Measurements from ENCODE around the gene ZNF532. TPM values are rescaled to one million over a fixed set of nuclear protein-coding genes. Genes with fewer than 3 reads are reported as not detected.
A peak's percentile ranks its signal among the peaks of the same experiment; 100 is the strongest.

ZNF532 gene, protein sequence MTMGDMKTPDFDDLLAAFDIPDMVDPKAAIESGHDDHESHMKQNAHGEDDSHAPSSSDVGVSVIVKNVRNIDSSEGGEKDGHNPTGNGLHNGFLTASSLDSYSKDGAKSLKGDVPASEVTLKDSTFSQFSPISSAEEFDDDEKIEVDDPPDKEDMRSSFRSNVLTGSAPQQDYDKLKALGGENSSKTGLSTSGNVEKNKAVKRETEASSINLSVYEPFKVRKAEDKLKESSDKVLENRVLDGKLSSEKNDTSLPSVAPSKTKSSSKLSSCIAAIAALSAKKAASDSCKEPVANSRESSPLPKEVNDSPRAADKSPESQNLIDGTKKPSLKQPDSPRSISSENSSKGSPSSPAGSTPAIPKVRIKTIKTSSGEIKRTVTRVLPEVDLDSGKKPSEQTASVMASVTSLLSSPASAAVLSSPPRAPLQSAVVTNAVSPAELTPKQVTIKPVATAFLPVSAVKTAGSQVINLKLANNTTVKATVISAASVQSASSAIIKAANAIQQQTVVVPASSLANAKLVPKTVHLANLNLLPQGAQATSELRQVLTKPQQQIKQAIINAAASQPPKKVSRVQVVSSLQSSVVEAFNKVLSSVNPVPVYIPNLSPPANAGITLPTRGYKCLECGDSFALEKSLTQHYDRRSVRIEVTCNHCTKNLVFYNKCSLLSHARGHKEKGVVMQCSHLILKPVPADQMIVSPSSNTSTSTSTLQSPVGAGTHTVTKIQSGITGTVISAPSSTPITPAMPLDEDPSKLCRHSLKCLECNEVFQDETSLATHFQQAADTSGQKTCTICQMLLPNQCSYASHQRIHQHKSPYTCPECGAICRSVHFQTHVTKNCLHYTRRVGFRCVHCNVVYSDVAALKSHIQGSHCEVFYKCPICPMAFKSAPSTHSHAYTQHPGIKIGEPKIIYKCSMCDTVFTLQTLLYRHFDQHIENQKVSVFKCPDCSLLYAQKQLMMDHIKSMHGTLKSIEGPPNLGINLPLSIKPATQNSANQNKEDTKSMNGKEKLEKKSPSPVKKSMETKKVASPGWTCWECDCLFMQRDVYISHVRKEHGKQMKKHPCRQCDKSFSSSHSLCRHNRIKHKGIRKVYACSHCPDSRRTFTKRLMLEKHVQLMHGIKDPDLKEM (N-terminal part only)
- total RNA-seq (10 to 100 TPM; 50.7 to 84.4 (median 70.9) TPM), polyA plus RNA-seq (10 to 100 TPM; 16.0 to 25.5 TPM)
- long read RNA-seq, donor 1, partial matches to known transcripts: 6 of 13 reads
- long read RNA-seq, donor 1, other reads (novel, unspliced or antisense): 7 of 13 reads
- long read RNA-seq, donor 2, full-length matches to known transcripts: 1 of 44 reads
- long read RNA-seq, donor 2, partial matches to known transcripts: 18 of 44 reads
- long read RNA-seq, donor 2, other reads (novel, unspliced or antisense): 25 of 44 reads
- long read RNA-seq, donor 3, partial matches to known transcripts: 13 of 21 reads
- long read RNA-seq, donor 3, other reads (novel, unspliced or antisense): 8 of 21 reads

DNA sequence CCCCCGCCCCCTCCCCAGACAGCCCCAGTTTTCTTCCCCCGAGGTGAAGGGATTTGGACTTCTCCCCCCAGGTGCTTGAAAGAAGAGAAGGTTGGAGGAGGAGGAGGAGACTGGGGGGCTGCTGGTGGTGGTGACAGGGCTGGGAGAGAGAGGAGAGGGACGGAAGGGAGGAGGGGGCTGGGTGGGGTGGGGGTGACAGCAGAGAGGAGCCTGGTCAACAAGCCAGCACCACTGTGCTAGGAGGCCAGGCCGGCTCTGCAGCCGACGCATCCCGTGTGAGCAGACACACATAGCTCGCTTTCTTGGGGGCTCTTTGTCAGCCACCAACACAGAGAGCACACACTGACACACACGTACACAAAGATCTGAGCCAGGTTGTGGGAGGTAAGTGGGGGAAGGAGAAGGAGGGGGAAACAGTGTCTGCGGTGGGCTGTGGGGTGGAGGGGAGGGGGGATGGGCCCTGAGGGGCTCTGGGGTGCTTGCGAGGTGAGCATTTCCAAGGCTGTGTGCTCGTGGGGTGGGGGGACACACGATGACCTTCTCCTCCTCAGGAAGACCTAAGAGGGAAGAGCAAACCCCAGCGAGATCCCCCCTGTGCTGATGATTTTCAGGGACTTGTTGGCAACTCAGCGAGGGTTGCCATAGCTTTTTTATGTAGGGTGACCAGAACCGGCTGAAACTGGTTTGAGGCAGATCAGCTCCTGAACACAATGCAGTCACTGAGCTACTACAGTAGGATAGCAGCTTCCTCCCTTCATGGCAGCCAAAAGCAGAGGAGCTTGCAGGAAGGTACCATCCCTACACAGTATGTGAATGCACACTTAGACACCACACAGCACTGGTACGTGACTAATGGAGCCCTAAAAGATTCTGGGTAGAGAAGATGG lies at the start of gene ZNF532:
ZNF532 (plus strand) TSS at position 732 of the 887 bp plus-strand sequence. CDS start 53,411 bp downstream, outside the sequence.
- Histone ChIP-seq H3K27me3 (no peaks in the 10 kb centered on the region), H3K4me3 (peak within 1 kb of the TSS; percentile 29 to 76 (median 55)), H3K27ac (peak within 1 kb of the TSS; percentile 92 to 100 (median 98)), H3K4me1 (peaks cover 21 to 93% (median 77%) of the 10 kb centered on the region in 12 donors), H3K36me3 (peaks cover 0 to 27% (median 16%) of the 10 kb centered on the region in 9 donors), H3K9me3 (no peaks in the 10 kb centered on the region)
- WGBS, 4 donors: 13 to 28% (median 21%) methylated on average over 13 to 17 of the region's 17 CpGs
- peak in 3 of 5 donors; percentile 51 to 60 (median 57) for DNase-seq
- no peak for TF ChIP-seq POLR2A (IDR thresholded peaks at IDR 0.05)
- TF ChIP-seq, protein P1, sequence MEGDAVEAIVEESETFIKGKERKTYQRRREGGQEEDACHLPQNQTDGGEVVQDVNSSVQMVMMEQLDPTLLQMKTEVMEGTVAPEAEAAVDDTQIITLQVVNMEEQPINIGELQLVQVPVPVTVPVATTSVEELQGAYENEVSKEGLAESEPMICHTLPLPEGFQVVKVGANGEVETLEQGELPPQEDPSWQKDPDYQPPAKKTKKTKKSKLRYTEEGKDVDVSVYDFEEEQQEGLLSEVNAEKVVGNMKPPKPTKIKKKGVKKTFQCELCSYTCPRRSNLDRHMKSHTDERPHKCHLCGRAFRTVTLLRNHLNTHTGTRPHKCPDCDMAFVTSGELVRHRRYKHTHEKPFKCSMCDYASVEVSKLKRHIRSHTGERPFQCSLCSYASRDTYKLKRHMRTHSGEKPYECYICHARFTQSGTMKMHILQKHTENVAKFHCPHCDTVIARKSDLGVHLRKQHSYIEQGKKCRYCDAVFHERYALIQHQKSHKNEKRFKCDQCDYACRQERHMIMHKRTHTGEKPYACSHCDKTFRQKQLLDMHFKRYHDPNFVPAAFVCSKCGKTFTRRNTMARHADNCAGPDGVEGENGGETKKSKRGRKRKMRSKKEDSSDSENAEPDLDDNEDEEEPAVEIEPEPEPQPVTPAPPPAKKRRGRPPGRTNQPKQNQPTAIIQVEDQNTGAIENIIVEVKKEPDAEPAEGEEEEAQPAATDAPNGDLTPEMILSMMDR (IDR thresholded peaks at IDR 0.05): no peak
- ATAC-seq: peak; percentile 46 to 73 (median 56)
- intact Hi-C loops (cut with DNase I): loop anchor here in 8 of 10 donors (5.0 to 10.0 kb wide), 9 partner anchors 63 to 190 kb away; no protein-coding TSS in a partner anchor

DNA sequence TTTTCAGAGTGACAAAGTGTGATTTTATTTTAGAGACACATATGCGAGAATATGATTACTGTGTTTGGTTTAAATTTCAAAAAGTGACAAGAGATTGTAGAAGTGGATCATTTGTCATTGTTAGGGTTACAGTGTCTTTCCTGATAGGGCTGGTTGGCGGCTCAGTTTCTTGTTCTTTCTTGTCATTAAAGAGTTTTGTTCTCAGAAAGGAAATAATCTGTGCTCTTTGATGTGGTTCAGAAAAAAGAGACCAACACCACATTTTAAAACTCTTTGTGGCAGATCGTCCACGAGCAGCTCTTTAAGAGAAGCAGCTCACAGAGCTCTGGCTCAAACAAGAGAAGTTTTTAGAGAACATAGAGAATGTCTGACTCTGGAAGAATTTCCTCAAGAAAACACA lies 45.6 kb upstream of the ZNF532 start:
- no peaks in the 10 kb centered on the region for H3K4me1 ChIP-seq
- no peak for ATAC-seq

DNA sequence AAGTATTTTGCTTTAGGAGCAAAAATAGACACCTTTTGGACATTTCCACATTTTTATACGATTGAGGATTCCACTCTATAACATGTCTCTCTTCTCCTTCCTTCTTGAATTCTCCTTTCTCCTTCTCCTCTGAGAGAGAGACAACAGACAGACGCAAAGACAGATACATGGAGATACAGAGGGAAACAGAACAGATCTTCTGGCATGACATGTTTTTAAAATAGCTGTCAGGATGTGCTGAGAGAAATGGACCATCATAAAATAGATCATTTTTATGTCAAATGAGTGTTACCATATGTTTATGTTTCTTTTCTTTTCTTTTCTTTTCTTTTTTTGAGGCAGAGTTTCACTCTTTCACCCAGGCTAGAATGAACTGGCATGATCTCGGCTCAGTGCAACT lies 44.4 kb upstream of the ZNF532 start:
- TF ChIP-seq, protein P1 (IDR thresholded peaks at IDR 0.05): no peak
- no peak for TF ChIP-seq POLR2A (IDR thresholded peaks at IDR 0.05)
- no peak overlapping the region for H3K4me3 ChIP-seq
- intact Hi-C loops (cut with DNase I): no loop called here
- H3K4me1 ChIP-seq: no peaks in the 10 kb centered on the region
- no peak overlapping the region for H3K27ac ChIP-seq
- no peaks in the 10 kb centered on the region for H3K27me3 ChIP-seq
- no peaks in the 10 kb centered on the region for H3K9me3 ChIP-seq
- no peaks in the 10 kb centered on the region for H3K36me3 ChIP-seq
- DNase-seq (no peak), ATAC-seq (no peak)
- WGBS, 4 donors: 86 to 96% (median 91%) methylated on average over 3 of the region's 3 CpGs

More for the DNA sequence above, 45.6 kb upstream of the ZNF532 start:
- intact Hi-C loops (cut with DNase I): no loop called here
- Histone ChIP-seq H3K27ac (no peak overlapping the region), H3K4me3 (no peak overlapping the region), H3K9me3 (no peaks in the 10 kb centered on the region), H3K36me3 (no peaks in the 10 kb centered on the region), H3K27me3 (no peaks in the 10 kb centered on the region)
- 69 to 79% (median 75%) methylated on average over 4 of the region's 4 CpGs for WGBS, 4 donors
- TF ChIP-seq POLR2A (IDR thresholded peaks at IDR 0.05): no peak
- TF ChIP-seq, protein P1 (IDR thresholded peaks at IDR 0.05): no peak
- DNase-seq: no peak

All from heart left ventricle (tissue), 16 donors.